ENCODE results near the gene MOK.
A peak's percentile ranks its signal among the peaks of the same experiment; 100 is the strongest.

Gene MOK

GRCh38 chr14:102255401-102256190 lies 49.4 kb downstream of the MOK start:
- no peak for DNase-seq (ENCODE audit: low read depth)
- H3K4me3 ChIP-seq (ENCODE audit: low read depth, low read length), result no peak overlapping the region
- TF ChIP-seq, protein P1, sequence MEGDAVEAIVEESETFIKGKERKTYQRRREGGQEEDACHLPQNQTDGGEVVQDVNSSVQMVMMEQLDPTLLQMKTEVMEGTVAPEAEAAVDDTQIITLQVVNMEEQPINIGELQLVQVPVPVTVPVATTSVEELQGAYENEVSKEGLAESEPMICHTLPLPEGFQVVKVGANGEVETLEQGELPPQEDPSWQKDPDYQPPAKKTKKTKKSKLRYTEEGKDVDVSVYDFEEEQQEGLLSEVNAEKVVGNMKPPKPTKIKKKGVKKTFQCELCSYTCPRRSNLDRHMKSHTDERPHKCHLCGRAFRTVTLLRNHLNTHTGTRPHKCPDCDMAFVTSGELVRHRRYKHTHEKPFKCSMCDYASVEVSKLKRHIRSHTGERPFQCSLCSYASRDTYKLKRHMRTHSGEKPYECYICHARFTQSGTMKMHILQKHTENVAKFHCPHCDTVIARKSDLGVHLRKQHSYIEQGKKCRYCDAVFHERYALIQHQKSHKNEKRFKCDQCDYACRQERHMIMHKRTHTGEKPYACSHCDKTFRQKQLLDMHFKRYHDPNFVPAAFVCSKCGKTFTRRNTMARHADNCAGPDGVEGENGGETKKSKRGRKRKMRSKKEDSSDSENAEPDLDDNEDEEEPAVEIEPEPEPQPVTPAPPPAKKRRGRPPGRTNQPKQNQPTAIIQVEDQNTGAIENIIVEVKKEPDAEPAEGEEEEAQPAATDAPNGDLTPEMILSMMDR (IDR thresholded peaks at IDR 0.05; ENCODE audit: control insufficient read depth, extremely low read depth, insufficient read depth), result no peak

- H3K4me3 ChIP-seq (ENCODE audit: low read depth, low read length), result no peak overlapping the region
- TF ChIP-seq, protein P1 (IDR thresholded peaks at IDR 0.05; ENCODE audit: control insufficient read depth, extremely low read depth, insufficient read depth), result no peak
- DNase-seq (ENCODE audit: low read depth), result no peak
These were observed 51.8 kb downstream of the MOK start for GRCh38 chr14:102252834-102253801.

GRCh38 chr14:102251161-102251560 lies 53.8 kb downstream of the MOK start:
- TF ChIP-seq, protein P1 (IDR thresholded peaks at IDR 0.05; ENCODE audit: control insufficient read depth, extremely low read depth, insufficient read depth), result no peak
- peak; percentile 34 for DNase-seq (ENCODE audit: low read depth)
- no peak overlapping the region for H3K4me3 ChIP-seq (ENCODE audit: low read depth, low read length)

DNA sequence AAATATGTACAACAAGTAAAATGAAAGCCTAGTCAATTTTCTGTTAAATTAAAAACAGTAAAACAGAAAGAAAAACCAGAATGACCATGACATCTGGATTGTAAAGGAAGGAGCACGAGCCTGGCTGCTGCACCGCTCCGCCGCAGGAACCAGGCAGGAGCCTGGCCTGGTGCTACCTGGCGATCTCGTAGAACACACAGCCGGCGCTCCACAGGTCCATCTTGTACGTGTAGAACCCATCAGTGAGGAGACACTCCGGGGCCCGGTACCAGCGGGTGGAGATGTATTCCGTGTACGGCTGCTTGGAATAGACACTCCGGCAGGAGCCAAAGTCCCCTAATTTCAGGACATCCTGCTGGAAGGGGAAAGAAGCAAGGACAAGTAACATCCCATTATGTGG lies 54.3 kb downstream of the MOK start:
- DNase-seq (ENCODE audit: low read depth), result no peak
- TF ChIP-seq, protein P1 (IDR thresholded peaks at IDR 0.05; ENCODE audit: control insufficient read depth, extremely low read depth, insufficient read depth), result no peak
- H3K4me3 ChIP-seq (ENCODE audit: low read depth, low read length), result no peak overlapping the region

DNA sequence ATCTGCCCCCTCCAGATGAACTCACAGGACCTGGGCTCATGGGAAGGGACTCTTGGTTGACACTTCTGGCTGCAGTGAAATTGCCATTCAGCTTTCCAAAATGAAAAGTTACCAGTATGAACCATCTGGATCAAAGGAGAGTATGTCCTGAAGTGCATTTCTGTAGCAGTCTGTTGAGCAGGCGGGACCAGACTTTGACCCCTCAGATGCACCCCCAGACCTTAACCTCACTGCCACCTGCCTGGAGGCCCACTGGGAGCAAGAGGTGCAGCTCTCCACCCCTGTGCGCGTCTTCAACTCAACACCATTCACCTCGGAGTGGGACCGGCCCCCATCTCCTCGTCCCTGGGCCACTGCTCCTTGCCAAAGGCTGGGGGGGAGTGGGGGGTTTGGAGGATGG lies 55.0 kb downstream of the MOK start:
- no peak for DNase-seq (ENCODE audit: low read depth)
- H3K4me3 ChIP-seq (ENCODE audit: low read depth, low read length), result no peak overlapping the region
- TF ChIP-seq, protein P1 (IDR thresholded peaks at IDR 0.05; ENCODE audit: control insufficient read depth, extremely low read depth, insufficient read depth), result no peak

DNA sequence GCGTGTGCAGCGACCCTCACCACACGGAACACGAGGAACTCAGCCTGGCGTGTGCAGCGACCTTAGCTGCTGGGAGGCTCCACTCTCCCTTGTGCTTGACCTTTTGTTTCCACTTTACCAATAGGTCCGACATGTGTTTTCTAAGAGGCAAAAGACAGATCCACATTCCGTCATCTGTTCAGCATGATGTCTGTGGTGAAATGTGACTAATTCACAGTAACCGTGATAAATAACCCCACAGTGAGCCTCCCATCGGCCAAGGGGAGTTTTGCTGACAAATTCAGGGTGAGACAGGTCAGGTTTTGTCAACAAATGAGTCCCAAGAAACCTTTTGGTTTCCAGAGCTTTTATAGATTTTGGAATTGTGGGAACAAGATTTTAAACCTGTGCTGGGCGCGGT lies 55.9 kb downstream of the MOK start:
- TF ChIP-seq, protein P1 (IDR thresholded peaks at IDR 0.05; ENCODE audit: control insufficient read depth, extremely low read depth, insufficient read depth), result no peak
- H3K4me3 ChIP-seq (ENCODE audit: low read depth, low read length), result no peak overlapping the region
- DNase-seq (ENCODE audit: low read depth), result no peak
